ENCODE measurements around the gene HOTAIR. TPM values are rescaled to one million over a fixed set of nuclear protein-coding genes. Genes with fewer than 3 reads are reported as not detected.

HOTAIR gene
- total RNA-seq, 2 donors from 2014 or later: not detected

DNA sequence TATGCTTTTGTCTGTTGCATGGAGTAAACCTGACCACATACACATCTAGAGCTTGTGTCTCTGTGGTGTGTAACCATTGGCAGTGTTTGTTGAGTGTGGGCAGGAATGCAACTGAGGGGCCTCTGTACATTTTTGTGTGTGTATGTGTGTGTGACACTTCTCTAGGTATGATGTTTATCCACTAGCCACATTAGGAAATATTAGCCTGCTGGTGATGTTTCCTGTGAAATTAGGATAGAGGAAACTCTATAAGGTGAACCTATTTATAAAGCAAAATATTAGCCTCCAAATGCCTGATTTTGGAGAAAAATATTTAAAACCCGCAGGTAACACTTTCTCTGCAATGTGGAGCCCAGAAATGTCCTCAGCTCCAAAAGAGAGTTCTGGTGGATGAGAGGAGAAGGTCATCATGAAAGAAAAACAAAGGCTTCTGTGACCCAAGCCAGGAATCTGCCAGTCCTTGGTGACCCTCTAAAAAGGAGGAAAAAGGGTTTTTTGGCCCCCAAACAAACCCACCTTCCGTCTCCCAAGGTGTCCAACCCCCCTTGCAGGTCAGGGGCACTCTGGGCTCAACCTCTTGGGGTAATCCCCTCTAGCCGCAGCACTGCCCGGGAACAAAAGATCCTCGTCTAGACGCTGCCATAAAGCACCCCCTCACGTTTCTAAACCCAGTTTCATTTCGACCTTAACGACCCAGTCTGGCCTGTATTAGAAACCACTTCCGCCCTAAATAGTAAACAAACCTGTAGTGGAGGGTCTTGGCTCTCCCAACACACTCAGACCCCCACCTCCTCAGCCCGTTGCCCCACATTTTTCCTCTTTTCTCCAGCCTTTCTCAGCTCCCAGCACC is 3.1 kb upstream of the HOTAIR start:
- TF ChIP-seq, protein P1, sequence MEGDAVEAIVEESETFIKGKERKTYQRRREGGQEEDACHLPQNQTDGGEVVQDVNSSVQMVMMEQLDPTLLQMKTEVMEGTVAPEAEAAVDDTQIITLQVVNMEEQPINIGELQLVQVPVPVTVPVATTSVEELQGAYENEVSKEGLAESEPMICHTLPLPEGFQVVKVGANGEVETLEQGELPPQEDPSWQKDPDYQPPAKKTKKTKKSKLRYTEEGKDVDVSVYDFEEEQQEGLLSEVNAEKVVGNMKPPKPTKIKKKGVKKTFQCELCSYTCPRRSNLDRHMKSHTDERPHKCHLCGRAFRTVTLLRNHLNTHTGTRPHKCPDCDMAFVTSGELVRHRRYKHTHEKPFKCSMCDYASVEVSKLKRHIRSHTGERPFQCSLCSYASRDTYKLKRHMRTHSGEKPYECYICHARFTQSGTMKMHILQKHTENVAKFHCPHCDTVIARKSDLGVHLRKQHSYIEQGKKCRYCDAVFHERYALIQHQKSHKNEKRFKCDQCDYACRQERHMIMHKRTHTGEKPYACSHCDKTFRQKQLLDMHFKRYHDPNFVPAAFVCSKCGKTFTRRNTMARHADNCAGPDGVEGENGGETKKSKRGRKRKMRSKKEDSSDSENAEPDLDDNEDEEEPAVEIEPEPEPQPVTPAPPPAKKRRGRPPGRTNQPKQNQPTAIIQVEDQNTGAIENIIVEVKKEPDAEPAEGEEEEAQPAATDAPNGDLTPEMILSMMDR (IDR thresholded peaks at IDR 0.05): no peak
- Histone ChIP-seq H3K36me3 (no peaks in the 10 kb centered on the region), H3K4me3 (no peak overlapping the region), H3K27ac (no peak overlapping the region), H3K4me1 (peaks cover 0 to 29% of the 10 kb centered on the region in 2 donors), H3K27me3 (peaks cover 66 to 72% of the 10 kb centered on the region in 2 donors), H3K9me3 (no peaks in the 10 kb centered on the region)
- DNase-seq (ENCODE audit: low spot score): no peak

DNA sequence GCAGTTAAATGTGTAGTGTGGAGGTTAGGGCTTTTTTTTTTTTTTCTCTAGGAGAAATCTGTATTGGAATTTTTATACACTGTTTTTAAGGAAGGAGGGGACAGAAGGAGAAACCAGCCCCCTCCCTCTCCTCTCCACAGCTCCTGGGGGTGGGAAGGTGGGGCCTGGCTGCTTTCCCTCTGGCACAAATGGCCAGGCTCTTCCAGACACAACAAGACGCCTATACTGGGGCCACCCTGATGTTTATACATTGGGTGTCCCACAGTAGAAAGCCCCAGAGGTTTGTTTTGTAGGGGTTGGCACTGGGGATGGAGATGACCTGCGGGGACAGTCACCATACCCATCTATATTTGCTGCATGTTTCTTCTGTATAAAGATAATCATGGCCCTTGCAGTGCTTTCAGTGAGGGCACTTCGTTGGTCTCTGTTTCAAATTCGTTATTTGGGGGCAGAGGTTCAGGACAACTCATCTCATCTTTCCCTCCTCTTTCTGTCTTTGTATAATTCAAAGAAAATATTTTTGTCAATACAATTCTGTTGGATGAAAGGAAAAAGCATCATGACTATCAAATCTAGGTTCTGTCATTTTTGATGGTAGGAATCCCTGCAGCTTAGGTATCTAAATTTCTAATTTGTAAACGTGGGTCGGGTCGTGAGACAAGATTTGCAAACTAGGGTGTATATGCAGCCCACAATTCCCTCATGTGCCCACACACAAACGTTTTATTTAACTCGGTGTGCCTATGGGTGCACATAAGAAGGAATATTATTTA is 2.3 kb upstream of the HOTAIR start:
- Histone ChIP-seq H3K36me3 (no peaks in the 10 kb centered on the region), H3K27ac (no peak overlapping the region), H3K9me3 (no peaks in the 10 kb centered on the region), H3K4me3 (no peak overlapping the region), H3K27me3 (peaks cover 67 to 73% of the 10 kb centered on the region in 2 donors), H3K4me1 (peaks cover 0 to 29% of the 10 kb centered on the region in 2 donors)
- TF ChIP-seq, protein P1 (IDR thresholded peaks at IDR 0.05): no peak
- DNase-seq (ENCODE audit: low spot score): no peak

DNA sequence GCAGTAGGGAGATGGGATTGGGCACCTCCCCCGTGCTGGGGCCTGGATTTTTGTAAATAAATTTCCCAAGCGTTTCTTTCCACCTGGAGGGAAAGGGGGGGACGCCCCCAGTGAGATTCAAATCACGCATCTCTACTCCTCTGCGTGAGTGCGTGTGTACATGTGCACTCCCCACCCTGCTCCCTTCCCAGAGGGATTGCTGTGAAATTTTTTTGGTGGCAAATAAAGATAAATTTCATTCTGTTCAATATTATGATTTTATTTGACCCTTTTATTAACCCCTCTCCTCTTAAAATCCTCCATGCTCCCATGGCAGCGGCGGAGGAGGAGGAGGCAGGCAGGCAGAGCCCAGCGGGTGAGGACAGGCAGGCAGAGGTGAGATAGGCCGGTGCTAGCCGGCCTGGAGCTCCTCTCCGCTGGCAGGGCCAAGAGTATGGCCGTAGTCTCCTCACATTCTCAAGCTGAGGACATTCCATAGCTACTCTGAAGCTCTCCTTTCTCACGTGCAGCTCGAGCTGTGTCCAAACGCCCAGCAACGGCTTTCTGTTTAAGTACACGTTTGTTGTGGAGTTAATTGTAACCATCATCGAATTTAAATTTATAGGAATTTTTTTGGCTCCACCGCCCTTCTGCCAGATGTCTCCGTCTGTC is 1.5 kb upstream of the HOTAIR start:
- no peak overlapping the region for H3K27ac ChIP-seq
- TF ChIP-seq, protein P1 (IDR thresholded peaks at IDR 0.05): no peak
- no peak overlapping the region for H3K4me3 ChIP-seq
- no peaks in the 10 kb centered on the region for H3K9me3 ChIP-seq
- peaks cover 60 to 72% of the 10 kb centered on the region in 2 donors for H3K27me3 ChIP-seq
- no peak for DNase-seq (ENCODE audit: low spot score)
- H3K36me3 ChIP-seq: no peaks in the 10 kb centered on the region
- H3K4me1 ChIP-seq: peaks cover 0 to 29% of the 10 kb centered on the region in 2 donors

DNA sequence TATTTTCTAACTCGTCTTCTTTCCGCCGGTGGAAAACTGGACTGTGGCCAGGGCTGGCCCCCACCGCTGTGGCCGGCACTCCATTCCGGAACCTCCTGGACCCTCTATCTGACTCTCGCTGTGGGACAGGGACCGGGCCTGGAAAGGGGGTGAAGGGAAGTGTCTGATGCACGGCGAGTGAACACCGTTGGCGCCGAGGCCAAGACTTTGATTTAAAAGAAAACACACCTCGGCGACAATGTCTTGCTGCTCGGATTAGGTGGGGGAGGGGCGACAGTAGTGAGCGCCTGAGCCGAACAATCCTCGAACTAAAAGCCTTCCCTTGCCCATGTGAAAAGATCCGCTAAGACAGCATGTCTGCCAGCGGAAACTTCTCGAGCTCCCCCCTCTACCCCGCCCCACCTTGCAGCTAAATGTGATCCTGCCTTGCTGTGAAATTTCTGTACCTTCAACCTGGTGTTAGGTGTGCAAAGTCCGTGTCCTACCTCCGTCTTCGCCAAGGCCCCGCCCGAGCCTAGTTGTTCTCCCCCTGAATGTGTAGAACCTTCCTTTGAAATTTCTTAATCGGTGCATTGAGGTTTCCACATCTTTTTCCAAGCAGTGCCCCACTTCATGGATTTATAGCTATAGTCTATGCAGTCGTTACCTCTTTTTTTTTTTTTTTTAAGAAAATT is 862 bp upstream of the HOTAIR start:
- Histone ChIP-seq H3K4me1 (peaks cover 0 to 29% of the 10 kb centered on the region in 2 donors), H3K27me3 (peaks cover 59 to 76% of the 10 kb centered on the region in 2 donors), H3K27ac (no peak overlapping the region), H3K36me3 (no peaks in the 10 kb centered on the region), H3K4me3 (no peak overlapping the region), H3K9me3 (no peaks in the 10 kb centered on the region)
- TF ChIP-seq, protein P1 (IDR thresholded peaks at IDR 0.05): no peak
- DNase-seq (ENCODE audit: low spot score): no peak

DNA sequence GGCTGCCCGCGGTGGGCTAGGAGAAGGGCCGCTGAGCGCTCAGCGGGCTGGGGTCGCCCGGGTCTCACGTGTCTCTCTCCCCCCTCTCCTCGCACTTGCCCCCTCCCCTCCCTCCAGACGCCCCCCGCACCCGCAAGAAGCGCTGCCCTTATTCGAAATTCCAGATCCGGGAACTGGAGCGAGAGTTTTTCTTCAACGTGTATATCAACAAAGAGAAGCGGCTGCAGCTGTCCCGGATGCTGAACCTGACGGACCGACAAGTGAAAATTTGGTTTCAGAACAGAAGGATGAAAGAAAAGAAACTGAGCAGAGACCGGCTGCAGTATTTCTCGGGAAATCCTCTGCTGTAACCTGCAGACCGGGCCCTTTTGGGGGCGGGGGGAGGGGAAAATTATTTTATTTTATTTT is 314 bp upstream of the HOTAIR start:
- Histone ChIP-seq H3K27ac (no peak overlapping the region), H3K27me3 (peaks cover 64 to 81% of the 10 kb centered on the region in 2 donors), H3K9me3 (no peaks in the 10 kb centered on the region), H3K36me3 (no peaks in the 10 kb centered on the region), H3K4me3 (peak overlapping the region in 1 of 2 donors; percentile 32), H3K4me1 (peaks cover 0 to 29% of the 10 kb centered on the region in 2 donors)
- TF ChIP-seq, protein P1 (IDR thresholded peaks at IDR 0.05): no peak
- no peak for DNase-seq (ENCODE audit: low spot score)
